Measurements from ENCODE around the gene DENND1C. TPM values are rescaled to one million over a fixed set of nuclear protein-coding genes. Genes with fewer than 3 reads are reported as not detected.

Gene DENND1C
- total RNA-seq, 1 experiment from 2014 or later: 3.5 TPM

DNA sequence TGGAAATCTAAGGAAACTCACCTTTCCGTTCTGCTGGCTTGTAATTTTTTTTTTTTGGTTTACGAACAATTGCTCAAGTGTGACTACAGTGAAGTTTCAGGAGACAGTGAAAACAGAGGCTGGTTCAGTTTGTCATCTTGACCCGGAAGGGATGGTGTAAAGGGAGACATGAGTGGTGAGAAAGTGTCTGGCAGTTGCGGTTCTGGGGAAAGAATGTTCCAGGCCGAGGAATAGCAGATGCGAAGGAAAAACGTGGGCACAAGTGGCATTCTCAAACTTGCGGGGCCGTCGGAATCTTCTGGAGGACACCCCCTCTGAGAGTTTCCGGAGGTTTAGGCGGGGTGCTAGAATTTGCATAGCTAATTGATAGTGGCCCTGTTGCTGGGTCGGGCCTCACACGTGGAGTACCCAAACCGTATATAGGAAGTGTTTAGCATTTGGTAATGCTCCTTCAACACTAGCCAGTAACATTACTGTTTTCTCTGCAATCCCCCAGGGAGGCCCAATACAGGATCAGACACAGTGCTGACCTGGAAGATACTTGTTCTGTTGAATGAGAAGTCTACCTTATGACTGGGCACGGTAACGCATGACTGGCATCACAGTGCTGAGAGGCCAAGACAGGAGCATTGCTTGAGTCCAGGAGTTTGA lies 46.4 kb upstream of the DENND1C start:
- no peak for DNase-seq
- ChIA-PET POLR2A (no interaction called here), CTCF (interaction anchor here (0.5 to 0.6 kb wide), 2 partner anchors 12 to 541 kb away, joined by 3 read pairs; no protein-coding TSS in a partner anchor)
- Mint-ChIP-seq H3K4me3 (ENCODE audit: unreplicated experiment) (no peak overlapping the region), H3K27ac (ENCODE audit: unreplicated experiment) (no peak overlapping the region), H3K4me1 (ENCODE audit: low read depth, unreplicated experiment) (peaks cover 12% of the 10 kb centered on the region), H3K36me3 (ENCODE audit: insufficient read depth, unreplicated experiment) (peaks cover 12% of the 10 kb centered on the region), H3K27me3 (ENCODE audit: insufficient read depth, unreplicated experiment) (peaks cover 3% of the 10 kb centered on the region), H3K9me3 (ENCODE audit: unreplicated experiment) (peaks cover 9% of the 10 kb centered on the region)
- H3K27me3 ChIP-seq (replicated peaks; ENCODE audit: control insufficient read depth, insufficient read depth, low read length): no peaks in the 10 kb centered on the region
- H3K4me3 ChIP-seq (ENCODE audit: low read depth, low read length): no peak overlapping the region
- no peaks in the 10 kb centered on the region for H3K9me3 ChIP-seq
- intact Hi-C loops (cut with micrococcal nuclease; ENCODE audit: unreplicated experiment): no loop called here
- no peaks in the 10 kb centered on the region for H3K36me3 ChIP-seq (ENCODE audit: control insufficient read depth, insufficient read depth, low read length)
- H3K4me1 ChIP-seq: 0 out of 2 replicates have a peak, but pooled peaks cover 6% of the 10 kb centered on the region
- BruUV-seq (replicated peaks): no TSS peak
- TF ChIP-seq CTCF (IDR thresholded peaks at IDR 0.05; ENCODE audit: insufficient read depth in 1 of 2, low read depth in 1 of 2, low read length in 1 of 2, severe bottlenecking in 1 of 2, unreplicated experiment in 1 of 2): no peak

- Mint-ChIP-seq H3K27ac (ENCODE audit: unreplicated experiment) (no peak overlapping the region), H3K36me3 (ENCODE audit: insufficient read depth, unreplicated experiment) (no peaks in the 10 kb centered on the region), H3K4me3 (ENCODE audit: unreplicated experiment) (no peak overlapping the region), H3K27me3 (ENCODE audit: insufficient read depth, unreplicated experiment) (no peaks in the 10 kb centered on the region), H3K9me3 (ENCODE audit: unreplicated experiment) (peaks cover 4% of the 10 kb centered on the region), H3K4me1 (ENCODE audit: low read depth, unreplicated experiment) (peaks cover 3% of the 10 kb centered on the region)
- no peaks in the 10 kb centered on the region for H3K9me3 ChIP-seq
- no peak for TF ChIP-seq CTCF (IDR thresholded peaks at IDR 0.05; ENCODE audit: insufficient read depth in 1 of 2, low read depth in 1 of 2, low read length in 1 of 2, severe bottlenecking in 1 of 2, unreplicated experiment in 1 of 2)
- no peaks in the 10 kb centered on the region for H3K27me3 ChIP-seq (replicated peaks; ENCODE audit: control insufficient read depth, insufficient read depth, low read length)
- intact Hi-C loops (cut with micrococcal nuclease; ENCODE audit: unreplicated experiment): no loop called here
- H3K4me1 ChIP-seq: no peaks in the 10 kb centered on the region
- no TSS peak for BruUV-seq (replicated peaks)
- H3K4me3 ChIP-seq (ENCODE audit: low read depth, low read length): no peak overlapping the region
- DNase-seq: no peak
- POLR2A ChIA-PET: no interaction called here
- CTCF ChIA-PET: no interaction called here
- no peaks in the 10 kb centered on the region for H3K36me3 ChIP-seq (ENCODE audit: control insufficient read depth, insufficient read depth, low read length)
Observed at GRCh38 chr19:6524311-6524710, 42.7 kb upstream of the DENND1C start.

GRCh38 chr19:6522712-6523111 lies 41.1 kb upstream of the DENND1C start:
- H3K4me3 ChIP-seq (ENCODE audit: low read depth, low read length): no peak overlapping the region
- H3K36me3 Mint-ChIP-seq (ENCODE audit: insufficient read depth, unreplicated experiment): no peaks in the 10 kb centered on the region

More at GRCh38 chr19:6522712-6523111, 41.1 kb upstream of the DENND1C start:
- Histone ChIP-seq H3K36me3 (ENCODE audit: control insufficient read depth, insufficient read depth, low read length) (no peaks in the 10 kb centered on the region), H3K27me3 (replicated peaks; ENCODE audit: control insufficient read depth, insufficient read depth, low read length) (no peaks in the 10 kb centered on the region), H3K9me3 (no peaks in the 10 kb centered on the region), H3K4me1 (no peaks in the 10 kb centered on the region)
- DNase-seq: no peak
- Mint-ChIP-seq H3K27ac (ENCODE audit: unreplicated experiment) (no peak overlapping the region), H3K9me3 (ENCODE audit: unreplicated experiment) (no peaks in the 10 kb centered on the region), H3K27me3 (ENCODE audit: insufficient read depth, unreplicated experiment) (no peaks in the 10 kb centered on the region), H3K4me3 (ENCODE audit: unreplicated experiment) (no peak overlapping the region), H3K4me1 (ENCODE audit: low read depth, unreplicated experiment) (no peaks in the 10 kb centered on the region)
- TF ChIP-seq CTCF (IDR thresholded peaks at IDR 0.05; ENCODE audit: insufficient read depth in 1 of 2, low read depth in 1 of 2, low read length in 1 of 2, severe bottlenecking in 1 of 2, unreplicated experiment in 1 of 2): no peak
- no TSS peak for BruUV-seq (replicated peaks)
- POLR2A ChIA-PET: no interaction called here
- intact Hi-C loops (cut with micrococcal nuclease; ENCODE audit: unreplicated experiment): no loop called here
- CTCF ChIA-PET: no interaction called here

All from Caco-2 (cell line).